Memory B cell (primary cell): ENCODE results near the gene KLRK1.
"Not testable (repeated sequence)": the region's sequence is repeated elsewhere in the genome, so short reads cannot be mapped to it uniquely, and the experiment has no call there.

Experiments
- ATAC-seq: fragments of 150-1000 bp; cut with Tn5 transposase; 2 replicates; pipeline ENCODE4 v1.10.0; 2021; ENCODE audit warnings: low read depth, mild to moderate bottlenecking, moderate library complexity
- DNase-seq, 2 donors: peaks; one replicate each; pipeline ENCODE4 v3.0.0; 2022; ENCODE audit warnings: low spot score in 2 of 2
- H3K27ac Mint-ChIP-seq: one replicate; pipeline ENCODE4 v1.8.0; 2022; ENCODE audit warnings: mild to moderate bottlenecking, moderate library complexity, mixed read lengths
- H3K27me3 Mint-ChIP-seq: one replicate; pipeline ENCODE4 v1.8.0; 2022; ENCODE audit warnings: mixed read lengths
- H3K36me3 Mint-ChIP-seq: one replicate; pipeline ENCODE4 v1.8.0; 2022; ENCODE audit warnings: mild to moderate bottlenecking, mixed read lengths
- H3K4me1 Mint-ChIP-seq: one replicate; pipeline ENCODE4 v1.8.0; 2022; ENCODE audit warnings: mixed read lengths
- H3K4me3 Mint-ChIP-seq: one replicate; pipeline ENCODE4 v1.8.0; 2022; ENCODE audit warnings: mild to moderate bottlenecking, moderate library complexity, mixed read lengths
- H3K9me3 Mint-ChIP-seq: one replicate; pipeline ENCODE4 v1.8.0; 2022; ENCODE audit warnings: mixed read lengths

Gene KLRK1

GRCh38 chr12:10374624-10375018, 15.2 kb downstream of the KLRK1 start:
- H3K27me3 Mint-ChIP-seq = no peaks in the 10 kb centered on the region
- peaks cover 3% of the 10 kb centered on the region for H3K36me3 Mint-ChIP-seq
- H3K4me3 Mint-ChIP-seq = no peak overlapping the region
- H3K4me1 Mint-ChIP-seq = peaks cover 9% of the 10 kb centered on the region
- H3K9me3 Mint-ChIP-seq = no peaks in the 10 kb centered on the region
- ATAC-seq (no peak), DNase-seq (no peak)
- no peak overlapping the region for H3K27ac Mint-ChIP-seq

- Mint-ChIP-seq H3K36me3 (peaks cover 13% of the 10 kb centered on the region), H3K27me3 (no peaks in the 10 kb centered on the region), H3K4me1 (peaks cover 9% of the 10 kb centered on the region)
Observed at GRCh38 chr12:10372559-10372958, 17.3 kb downstream of the KLRK1 start.

GRCh38 chr12:10371893-10372535, 17.8 kb downstream of the KLRK1 start:
- DNase-seq, H3K9me3 Mint-ChIP-seq, ATAC-seq, H3K27me3 Mint-ChIP-seq, H3K4me3 Mint-ChIP-seq, H3K4me1 Mint-ChIP-seq, H3K27ac Mint-ChIP-seq: not testable (repeated sequence)
- peaks cover 13% of the 10 kb centered on the region for H3K36me3 Mint-ChIP-seq

More at GRCh38 chr12:10372559-10372958, 17.3 kb downstream of the KLRK1 start:
- ATAC-seq (peak; percentile 26), DNase-seq (no peak)
- H3K27ac Mint-ChIP-seq = peak overlapping the region; percentile 29
- no peak overlapping the region for H3K4me3 Mint-ChIP-seq
- H3K9me3 Mint-ChIP-seq = peaks cover 4% of the 10 kb centered on the region

GRCh38 chr12:10369557-10370415, 20.1 kb downstream of the KLRK1 start:
- Mint-ChIP-seq H3K36me3 (peaks cover 13% of the 10 kb centered on the region), H3K27me3 (no peaks in the 10 kb centered on the region), H3K4me1 (peaks cover 9% of the 10 kb centered on the region), H3K9me3 (peaks cover 4% of the 10 kb centered on the region), H3K27ac (no peak overlapping the region), H3K4me3 (no peak overlapping the region)
- DNase-seq (no peak), ATAC-seq (no peak)

GRCh38 chr12:10368206-10369171, 21.4 kb downstream of the KLRK1 start:
- Mint-ChIP-seq H3K27ac (peak overlapping the region; percentile 33), H3K4me3 (no peak overlapping the region), H3K36me3 (peaks cover 13% of the 10 kb centered on the region), H3K27me3 (no peaks in the 10 kb centered on the region), H3K9me3 (peaks cover 4% of the 10 kb centered on the region), H3K4me1 (peaks cover 9% of the 10 kb centered on the region)
- ATAC-seq = no peak
- DNase-seq = no peak

GRCh38 chr12:10367714-10368113, 22.1 kb downstream of the KLRK1 start:
- not testable (repeated sequence) for H3K27me3 Mint-ChIP-seq, DNase-seq, H3K9me3 Mint-ChIP-seq, H3K4me3 Mint-ChIP-seq, ATAC-seq, H3K4me1 Mint-ChIP-seq
- Mint-ChIP-seq H3K36me3 (peaks cover 13% of the 10 kb centered on the region), H3K27ac (peak overlapping the region; percentile 33)

GRCh38 chr12:10366875-10367274, 23.0 kb downstream of the KLRK1 start:
- H3K9me3 Mint-ChIP-seq = peaks cover 4% of the 10 kb centered on the region
- ATAC-seq (no peak), DNase-seq (no peak)
- no peaks in the 10 kb centered on the region for H3K27me3 Mint-ChIP-seq
- peaks cover 5% of the 10 kb centered on the region for H3K4me1 Mint-ChIP-seq
- peaks cover 13% of the 10 kb centered on the region for H3K36me3 Mint-ChIP-seq
- H3K27ac Mint-ChIP-seq = no peak overlapping the region
- no peak overlapping the region for H3K4me3 Mint-ChIP-seq

GRCh38 chr12:10365696-10366405, 24.0 kb downstream of the KLRK1 start:
- Mint-ChIP-seq H3K36me3 (peaks cover 13% of the 10 kb centered on the region), H3K4me3 (no peak overlapping the region), H3K27ac (no peak overlapping the region), H3K4me1 (peaks cover 10% of the 10 kb centered on the region), H3K27me3 (no peaks in the 10 kb centered on the region), H3K9me3 (peaks cover 4% of the 10 kb centered on the region)
- no peak for DNase-seq
- no peak for ATAC-seq

- peak; percentile 84 for ATAC-seq
- Mint-ChIP-seq H3K27ac (no peak overlapping the region), H3K4me3 (no peak overlapping the region), H3K4me1 (peaks cover 12% of the 10 kb centered on the region), H3K9me3 (peaks cover 4% of the 10 kb centered on the region), H3K27me3 (no peaks in the 10 kb centered on the region), H3K36me3 (peaks cover 9% of the 10 kb centered on the region)
- DNase-seq = peak; percentile 51 to 56
Observed at GRCh38 chr12:10364815-10365622, 24.8 kb downstream of the KLRK1 start.

GRCh38 chr12:10363914-10364814, 25.7 kb downstream of the KLRK1 start:
- H3K27ac Mint-ChIP-seq = no peak overlapping the region
- peaks cover 12% of the 10 kb centered on the region for H3K4me1 Mint-ChIP-seq
- H3K27me3 Mint-ChIP-seq = no peaks in the 10 kb centered on the region
- peak; percentile 53 for ATAC-seq
- H3K4me3 Mint-ChIP-seq = no peak overlapping the region
- H3K9me3 Mint-ChIP-seq = peaks cover 4% of the 10 kb centered on the region
- H3K36me3 Mint-ChIP-seq = peaks cover 9% of the 10 kb centered on the region
- DNase-seq = peak; percentile 19 to 28

GRCh38 chr12:10363658-10363913, 26.3 kb downstream of the KLRK1 start:
- Mint-ChIP-seq H3K9me3 (peaks cover 4% of the 10 kb centered on the region), H3K4me3 (no peak overlapping the region), H3K4me1 (peaks cover 12% of the 10 kb centered on the region), H3K27me3 (peaks cover 2% of the 10 kb centered on the region), H3K27ac (no peak overlapping the region), H3K36me3 (peaks cover 6% of the 10 kb centered on the region)
- DNase-seq (no peak), ATAC-seq (no peak)
